D721Med (cell line): Measurements from ENCODE around the gene INSR.

ENCODE experiments used
- DNase-seq: peaks from one replicate; pipeline ENCODE4 v3.0.0; 2011; ENCODE audit warnings: low spot score; ENCODE audit not compliant: insufficient read length
- FAIRE-seq: peaks from 2 replicates; lab custom pipeline; 2011; peaks lifted over from hg19 to GRCh38; lab: Jason Lieb, UNC
- CTCF ChIP-seq: IDR thresholded peaks from 2 replicates; pipeline ENCODE4 v1.5.1; 2012; ENCODE audit warnings: mild to moderate bottlenecking, control low read depth; ENCODE audit not compliant: insufficient read depth; ENCODE audit errors: missing control alignments

INSR gene

GRCh38 chr19:7179917-7180306, 114.3 kb downstream of the INSR start:
- TF ChIP-seq CTCF: no peak
- FAIRE-seq (no peak), DNase-seq (no peak)

- no peak for DNase-seq
- no peak for FAIRE-seq
- TF ChIP-seq CTCF: no peak
Observed at GRCh38 chr19:7177926-7178325, 116.3 kb downstream of the INSR start.

- no peak for DNase-seq
- no peak for TF ChIP-seq CTCF
- FAIRE-seq: no peak
Observed at GRCh38 chr19:7176792-7177191, 117.4 kb downstream of the INSR start.

- DNase-seq (no peak), FAIRE-seq (no peak)
- no peak for TF ChIP-seq CTCF
Observed at GRCh38 chr19:7172794-7173193, 121.4 kb downstream of the INSR start.

GRCh38 chr19:7170983-7171382, 123.2 kb downstream of the INSR start:
- FAIRE-seq: no peak
- no peak for TF ChIP-seq CTCF
- no peak for DNase-seq

- FAIRE-seq (no peak), DNase-seq (no peak)
- TF ChIP-seq CTCF: no peak
Observed at GRCh38 chr19:7168941-7169340, 125.3 kb downstream of the INSR start.

- DNase-seq: no peak
- no peak for FAIRE-seq
- TF ChIP-seq CTCF: no peak
Observed at GRCh38 chr19:7161292-7161691, 132.9 kb downstream of the INSR start.
